ENCODE measurements around the gene EEIG1. TPM values are rescaled to one million over a fixed set of nuclear protein-coding genes. Genes with fewer than 3 reads are reported as not detected.

EEIG1 gene
- total RNA-seq, 1 donor from 2014 or later = 41.4 TPM

GRCh38 chr9:127977884-127978647, 2.7 kb downstream of the EEIG1 start:
- Mint-ChIP-seq H3K36me3 (ENCODE audit: unreplicated experiment) (no peaks in the 10 kb centered on the region), H3K27me3 (ENCODE audit: unreplicated experiment) (no peaks in the 10 kb centered on the region), H3K27ac (ENCODE audit: unreplicated experiment) (peak overlapping the region; percentile 62), H3K9me3 (ENCODE audit: unreplicated experiment) (no peaks in the 10 kb centered on the region), H3K4me3 (ENCODE audit: unreplicated experiment) (peak overlapping the region; percentile 62), H3K4me1 (ENCODE audit: unreplicated experiment) (peaks cover 67% of the 10 kb centered on the region)
- no peak for TF ChIP-seq CTCF (IDR thresholded peaks at IDR 0.05)
- DNase-seq (ENCODE audit: extremely low spot score, unreplicated experiment) = no peak

GRCh38 chr9:127977009-127977883, 3.5 kb downstream of the EEIG1 start:
- Mint-ChIP-seq H3K4me1 (ENCODE audit: unreplicated experiment) (peaks cover 73% of the 10 kb centered on the region), H3K4me3 (ENCODE audit: unreplicated experiment) (peak overlapping the region; percentile 62), H3K27me3 (ENCODE audit: unreplicated experiment) (no peaks in the 10 kb centered on the region), H3K9me3 (ENCODE audit: unreplicated experiment) (no peaks in the 10 kb centered on the region), H3K27ac (ENCODE audit: unreplicated experiment) (peak overlapping the region; percentile 62), H3K36me3 (ENCODE audit: unreplicated experiment) (no peaks in the 10 kb centered on the region)
- DNase-seq (ENCODE audit: extremely low spot score, unreplicated experiment) = no peak
- TF ChIP-seq CTCF (IDR thresholded peaks at IDR 0.05) = no peak

DNA sequence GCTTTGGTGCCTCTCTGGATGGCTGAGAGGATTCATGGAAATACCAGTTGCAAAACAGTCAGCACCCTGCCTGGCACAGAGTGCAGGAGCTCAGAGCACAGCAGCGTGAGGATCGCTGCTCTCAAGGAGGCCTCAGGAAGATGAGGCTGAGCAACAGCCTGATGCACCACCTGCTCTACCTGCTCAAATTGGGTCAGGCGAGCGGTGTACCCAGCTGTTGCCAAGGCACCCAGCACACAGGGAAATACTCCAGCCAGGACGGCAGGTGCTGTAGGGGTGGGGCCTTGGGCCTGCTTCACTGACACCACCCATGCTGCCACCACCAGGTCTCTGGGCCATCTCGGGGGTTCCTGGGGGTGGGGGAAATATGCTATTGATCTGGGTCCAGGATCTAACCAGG, 4.3 kb downstream of the EEIG1 start:
- H3K27me3 Mint-ChIP-seq (ENCODE audit: unreplicated experiment) = no peaks in the 10 kb centered on the region
- no peak for TF ChIP-seq CTCF (IDR thresholded peaks at IDR 0.05)
- DNase-seq (ENCODE audit: extremely low spot score, unreplicated experiment) = no peak
- H3K9me3 Mint-ChIP-seq (ENCODE audit: unreplicated experiment) = no peaks in the 10 kb centered on the region
- H3K4me1 Mint-ChIP-seq (ENCODE audit: unreplicated experiment) = peaks cover 76% of the 10 kb centered on the region
- no peak overlapping the region for H3K27ac Mint-ChIP-seq (ENCODE audit: unreplicated experiment)
- H3K4me3 Mint-ChIP-seq (ENCODE audit: unreplicated experiment) = no peak overlapping the region
- no peaks in the 10 kb centered on the region for H3K36me3 Mint-ChIP-seq (ENCODE audit: unreplicated experiment)

DNA sequence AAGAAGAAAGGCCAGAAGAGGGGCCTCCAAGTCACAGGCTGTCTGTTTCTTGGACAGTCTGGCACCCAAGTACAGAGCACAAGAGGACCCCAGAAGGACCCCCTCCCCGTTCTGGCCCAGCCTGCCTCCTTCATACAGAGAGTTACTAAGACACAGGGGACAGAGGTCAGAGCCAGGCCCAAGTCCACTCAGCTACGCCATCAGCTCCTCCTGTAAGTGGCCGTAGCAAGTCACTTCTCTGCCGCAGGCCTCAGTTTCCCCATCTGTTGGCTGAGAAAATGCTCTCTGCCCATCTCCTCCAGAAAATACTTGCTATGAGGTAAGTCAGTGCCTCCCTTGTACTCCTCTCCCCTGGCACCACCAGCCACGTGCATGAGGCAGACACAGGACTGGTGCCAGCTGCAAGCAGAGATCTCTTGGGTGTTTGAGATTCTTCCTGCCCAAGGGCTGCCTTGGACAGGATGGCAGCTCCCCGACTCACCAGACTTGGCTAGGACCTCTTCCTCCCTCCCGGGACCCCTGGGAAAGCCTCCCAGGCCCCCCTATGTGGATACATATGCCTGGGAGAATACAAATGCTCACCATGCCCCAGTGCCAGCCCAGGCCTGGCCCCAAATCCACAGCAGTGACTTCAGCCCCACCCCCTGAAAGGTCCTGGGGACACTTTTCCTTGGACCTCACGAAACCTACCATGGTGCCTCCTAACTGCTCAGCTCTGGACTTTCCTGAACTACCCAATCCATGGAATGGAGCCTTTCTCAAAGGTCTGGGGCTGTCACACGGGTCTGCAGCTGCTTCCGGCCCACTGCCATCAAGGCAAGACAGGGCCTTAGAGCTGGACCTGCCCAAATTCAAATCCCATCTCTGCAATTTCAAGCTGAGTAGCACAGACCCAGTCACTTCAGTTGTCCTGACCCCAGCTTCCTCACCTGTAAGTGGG, 5.1 kb downstream of the EEIG1 start:
- Mint-ChIP-seq H3K27me3 (ENCODE audit: unreplicated experiment) (no peaks in the 10 kb centered on the region), H3K4me3 (ENCODE audit: unreplicated experiment) (peak overlapping the region; percentile 10), H3K4me1 (ENCODE audit: unreplicated experiment) (peaks cover 78% of the 10 kb centered on the region), H3K9me3 (ENCODE audit: unreplicated experiment) (no peaks in the 10 kb centered on the region), H3K36me3 (ENCODE audit: unreplicated experiment) (peaks cover 1% of the 10 kb centered on the region), H3K27ac (ENCODE audit: unreplicated experiment) (peak overlapping the region; percentile 27)
- TF ChIP-seq CTCF (IDR thresholded peaks at IDR 0.05) = no peak
- DNase-seq (ENCODE audit: extremely low spot score, unreplicated experiment) = no peak
